SJSA1 (cell line): Measurements from ENCODE around the gene FBN2. TPM values are rescaled to one million over a fixed set of nuclear protein-coding genes. Genes with fewer than 3 reads are reported as not detected.

ENCODE experiments used
- DNase-seq, 2 experiments: peaks; one replicate each; pipeline ENCODE4 v3.0.0-alpha.2; 2015 to 2020; ENCODE audit warnings: low spot score in 2 of 2, low read depth in 1 of 2
- H3K27ac ChIP-seq: fragments of 250-450 bp; sonication (Bioruptor Pico); 2 replicates; pipeline ENCODE4 v1.5.1; 2020; ENCODE audit warnings: mild to moderate bottlenecking, moderate library complexity
- H3K27me3 ChIP-seq: fragments of 250-450 bp; sonication (Bioruptor Pico); replicated peaks from 2 replicates; pipeline ENCODE4 v1.5.1; 2020; ENCODE audit warnings: mild to moderate bottlenecking, moderate library complexity
- H3K36me3 ChIP-seq: fragments of 250-450 bp; sonication (Bioruptor Pico); 2 replicates; pipeline ENCODE4 v1.5.1; 2020; ENCODE audit warnings: mild to moderate bottlenecking
- H3K4me1 ChIP-seq: fragments of 250-450 bp; sonication (Bioruptor Pico); replicated peaks from 2 replicates; pipeline ENCODE4 v1.6.1; 2021; ENCODE audit warnings: mild to moderate bottlenecking
- H3K4me3 ChIP-seq: fragments of 250-450 bp; sonication (Bioruptor Pico); 2 replicates; pipeline ENCODE4 v1.5.1; 2020; ENCODE audit warnings: mild to moderate bottlenecking
- H3K9me3 ChIP-seq: fragments of 250-450 bp; sonication (Bioruptor Pico); replicated peaks from 2 replicates; pipeline ENCODE4 v1.5.1; 2020; ENCODE audit warnings: mild to moderate bottlenecking
- total RNA-seq: library from RNA; depleted of rRNA; stranded (reverse); fragments of >200 nt; shearing (Covaris generic); gene quantifications from 2 replicates; pipeline ENCODE4 v1.2.3, GENCODE V29; 2014

Gene FBN2
- total RNA-seq, 1 experiment from 2014 or later: 18.5 TPM

GRCh38 chr5:128212191-128212806 is 325.7 kb downstream of the FBN2 start:
- no peaks in the 10 kb centered on the region for H3K4me1 ChIP-seq
- DNase-seq: no peak
- H3K27me3 ChIP-seq: no peaks in the 10 kb centered on the region
- H3K27ac ChIP-seq: no peak overlapping the region
- no peaks in the 10 kb centered on the region for H3K36me3 ChIP-seq
- H3K4me3 ChIP-seq: no peak overlapping the region
- H3K9me3 ChIP-seq: no peaks in the 10 kb centered on the region

DNA sequence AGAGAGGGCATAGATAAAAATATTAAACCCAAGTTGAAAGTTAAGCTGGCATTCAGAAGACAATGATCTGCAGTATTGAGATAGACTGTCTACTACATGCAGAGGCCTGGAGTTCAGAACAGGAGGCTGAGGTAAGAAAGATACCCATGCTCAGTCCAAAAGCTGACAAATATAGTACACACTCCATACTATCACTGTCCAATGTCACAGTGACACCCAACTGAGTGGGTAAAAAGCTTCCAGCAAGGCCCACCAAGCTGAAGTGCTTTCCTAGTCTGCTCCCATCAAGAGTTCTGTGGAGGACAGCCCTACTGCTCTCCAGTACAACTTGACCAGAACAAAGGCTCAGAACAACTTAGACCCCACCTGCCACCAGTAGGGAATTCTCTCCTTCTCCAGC is 329.6 kb downstream of the FBN2 start:
- Histone ChIP-seq H3K27me3 (no peaks in the 10 kb centered on the region), H3K27ac (no peak overlapping the region), H3K4me3 (no peak overlapping the region), H3K4me1 (no peaks in the 10 kb centered on the region), H3K36me3 (no peaks in the 10 kb centered on the region), H3K9me3 (no peaks in the 10 kb centered on the region)
- no peak for DNase-seq
